ENCODE measurements around the gene SH3RF3.

GRCh38 chr2:109471658-109472057, 342.7 kb downstream of the SH3RF3 start:
- TF ChIP-seq GATA2 (IDR thresholded peaks at IDR 0.05; ENCODE audit: low read depth, low read length) (no peak), GATA3 (IDR thresholded peaks at IDR 0.05; ENCODE audit: low read depth, low read length) (no peak)
